HepG2 (cell line): Measurements from ENCODE around the gene HTR3C. TPM values are rescaled to one million over a fixed set of nuclear protein-coding genes. Genes with fewer than 3 reads are reported as not detected.

Source experiments
- CREM ChIP-seq, 2 experiments: sonication (generic) in 1 of 2; formaldehyde crosslinking in 1 of 2; IDR thresholded peaks; 2 replicates each; pipeline versions ENCODE4 v1.4.0 to v1.6.1; 2016 to 2020; ENCODE audit warnings: antibody characterized with exemption in 1 of 2, mild to moderate bottlenecking in 1 of 2, missing genetic modification reagents in 1 of 2
- DMAP1 ChIP-seq: IDR thresholded peaks from 2 replicates; pipeline ENCODE4 v1.6.1; 2016
- HNRNPH1 ChIP-seq: fragments of 200-400 bp; formaldehyde crosslinking; optimal IDR thresholded peaks from 2 replicates; pipeline ENCODE3; 2017; ENCODE audit warnings: mild to moderate bottlenecking, low read depth, low read length
- MATR3 ChIP-seq: sonication (generic); formaldehyde crosslinking; IDR thresholded peaks from 2 replicates; pipeline ENCODE4 v1.4.0; 2020; ENCODE audit warnings: missing genetic modification reagents
- PAWR ChIP-seq: sonication (generic); formaldehyde crosslinking; IDR thresholded peaks from 2 replicates; pipeline ENCODE4 v1.4.0; 2020; ENCODE audit warnings: missing genetic modification reagents, mild to moderate bottlenecking, borderline replicate concordance
- RARA ChIP-seq: IDR thresholded peaks from 2 replicates; pipeline ENCODE4 v1.6.1; 2016; ENCODE audit warnings: missing genetic modification reagents, missing compliant biosample characterization
- RORA ChIP-seq: sonication (generic); formaldehyde crosslinking; IDR thresholded peaks from 2 replicates; pipeline ENCODE4 v1.5.0; 2020; ENCODE audit warnings: mild to moderate bottlenecking, missing genetic modification reagents, moderate library complexity
- SALL1 ChIP-seq: sonication (generic); formaldehyde crosslinking; IDR thresholded peaks from 2 replicates; pipeline ENCODE4 v1.8.0; 2022; ENCODE audit warnings: mild to moderate bottlenecking, missing genetic modification reagents
- SIN3A ChIP-seq: IDR thresholded peaks from 2 replicates; pipeline ENCODE4 v1.6.1; 2011; ENCODE audit warnings: low read depth, mild to moderate bottlenecking, control low read depth, low read length, borderline replicate concordance
- SSRP1 ChIP-seq: IDR thresholded peaks from 2 replicates; pipeline ENCODE4 v1.6.1; 2016; ENCODE audit warnings: control low read depth
- ZNF101 ChIP-seq: sonication (generic); formaldehyde crosslinking; IDR thresholded peaks from 2 replicates; pipeline ENCODE4 v1.4.0; 2020; ENCODE audit warnings: mild to moderate bottlenecking, low read depth, missing genetic modification reagents, borderline replicate concordance
- ZNF335 ChIP-seq: sonication (generic); formaldehyde crosslinking; IDR thresholded peaks from 2 replicates; pipeline ENCODE4 v1.4.0; 2020; ENCODE audit warnings: missing genetic modification reagents
- ZNF496 ChIP-seq: sonication (generic); formaldehyde crosslinking; IDR thresholded peaks from 2 replicates; pipeline ENCODE4 v1.8.1; 2023; ENCODE audit warnings: mild to moderate bottlenecking, moderate library complexity, missing genetic modification reagents; ENCODE audit not compliant: insufficient replicate concordance
- ZNF569 ChIP-seq: sonication (generic); formaldehyde crosslinking; IDR thresholded peaks from 2 replicates; pipeline ENCODE4 v1.5.0; 2020; ENCODE audit warnings: mild to moderate bottlenecking, missing genetic modification reagents, moderate library complexity, borderline replicate concordance
- polyA plus RNA-seq, 8 experiments: library from polyadenylated mRNA; depleted of rRNA in 3 of 8; stranded (reverse) in 7 of 8; unstranded in 1 of 8; fragments of >200 nt; fragmentation: Illumina TruSeq in 4 of 8; extraction: Trizol in 4 of 8; gene quantifications; 2 replicates each; pipeline versions ENCODE4 v1.2.1 to v1.2.3, GENCODE V29; 2011 to 2016; ENCODE audit warnings: low read depth in 4 of 8, missing spikeins in 1 of 8, mixed read lengths in 1 of 8; ENCODE audit not compliant: insufficient read depth in 1 of 8
- total RNA-seq, 5 experiments: library from RNA; depleted of rRNA; stranded (reverse); fragments of >200 nt; fragmentation: Illumina TruSeq; extraction: Trizol; gene quantifications; 2 replicates each; pipeline ENCODE4 v1.2.3, GENCODE V29; 2016; ENCODE audit warnings: low read depth in 1 of 5
- TF ChIP-seq, protein P1 (sequence below): IDR thresholded peaks from 2 replicates; pipeline ENCODE4 v1.6.1; 2016; ENCODE audit warnings: control low read depth
- TF ChIP-seq, protein P2 (sequence below): IDR thresholded peaks from 2 replicates; pipeline ENCODE4 v1.6.1; 2016; ENCODE audit warnings: missing compliant biosample characterization, missing genetic modification reagents, borderline replicate concordance
- TF ChIP-seq, protein P3 (sequence below): sonication (generic); formaldehyde crosslinking; IDR thresholded peaks from 2 replicates; pipeline ENCODE4 v1.8.1; 2023; ENCODE audit warnings: mild to moderate bottlenecking, missing genetic modification reagents
- TF ChIP-seq, protein P4 (sequence below): sonication (generic); formaldehyde crosslinking; IDR thresholded peaks from 2 replicates; pipeline ENCODE4 v1.4.0; 2020; ENCODE audit warnings: missing genetic modification reagents

The HTR3C gene
- total and polyA plus RNA-seq, 2 of the 13 experiments (the other 11 are each of a cell fraction or from before 2014, with no cell fraction given) = not detected

DNA sequence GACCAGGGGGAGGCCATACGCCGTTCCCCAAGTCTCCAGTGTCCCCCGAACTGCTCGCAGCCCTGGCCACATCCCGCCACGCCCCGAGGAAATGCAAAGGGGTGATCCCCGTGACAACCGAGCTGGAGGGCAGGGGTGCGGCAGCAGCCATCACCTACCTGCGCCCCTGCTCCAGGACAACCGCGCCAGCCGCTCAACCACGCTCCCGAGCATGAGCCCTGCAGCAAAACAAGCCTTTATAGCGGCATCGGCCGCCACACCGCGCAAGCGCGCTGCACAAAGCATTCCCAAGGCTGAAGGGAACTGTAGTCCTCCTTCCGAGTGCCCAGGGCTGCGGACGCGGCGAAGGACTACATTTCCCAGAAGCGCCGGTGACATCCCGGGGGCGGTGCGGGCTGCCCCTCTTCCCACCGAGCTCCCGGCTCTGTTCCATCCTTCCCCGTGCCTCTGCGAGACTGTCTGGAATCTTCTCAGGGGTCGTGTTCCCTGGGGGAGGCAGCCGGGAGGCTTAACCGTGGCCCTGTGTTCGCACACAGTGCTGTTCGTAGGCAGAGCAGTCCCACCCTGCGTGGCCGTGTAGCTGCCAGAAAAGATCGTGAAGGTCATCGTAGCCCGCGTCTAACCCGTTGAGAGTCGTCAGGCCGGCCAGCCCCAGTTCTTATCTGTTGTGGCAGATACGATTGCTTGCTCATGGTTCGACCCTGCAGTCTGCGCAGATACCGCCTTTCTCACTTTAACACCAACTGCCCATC is 35.0 kb upstream of the HTR3C start, which contains the start of gene ABCC5 (continued):
- TF ChIP-seq RORA (no peak), HNRNPH1 (no peak), ZNF569 (CRISPR knock-in tag) (no peak), SIN3A (peak; percentile 47; the same call in 1 of the 2 replicates), CREM (IDR thresholded peaks at IDR 0.05) (peak; percentile 86), CREM (CRISPR knock-in tag; IDR thresholded peaks at IDR 0.05) (no peak), SALL1 (CRISPR knock-in tag) (peak; percentile 49), RARA (CRISPR knock-in tag) (no peak; the same call in 1 of the 2 replicates), SSRP1 (no peak), ZNF335 (CRISPR knock-in tag) (peak; percentile 41; the same call in 1 of the 2 replicates), ZNF496 (CRISPR knock-in tag) (no peak), MATR3 (0 out of 2 replicates have a peak, but pooled peaks have one; percentile 5), PAWR (CRISPR knock-in tag) (no peak), ZNF101 (CRISPR knock-in tag) (no peak), DMAP1 (CRISPR knock-in tag) (peak; percentile 43)
- TF ChIP-seq, protein P1, sequence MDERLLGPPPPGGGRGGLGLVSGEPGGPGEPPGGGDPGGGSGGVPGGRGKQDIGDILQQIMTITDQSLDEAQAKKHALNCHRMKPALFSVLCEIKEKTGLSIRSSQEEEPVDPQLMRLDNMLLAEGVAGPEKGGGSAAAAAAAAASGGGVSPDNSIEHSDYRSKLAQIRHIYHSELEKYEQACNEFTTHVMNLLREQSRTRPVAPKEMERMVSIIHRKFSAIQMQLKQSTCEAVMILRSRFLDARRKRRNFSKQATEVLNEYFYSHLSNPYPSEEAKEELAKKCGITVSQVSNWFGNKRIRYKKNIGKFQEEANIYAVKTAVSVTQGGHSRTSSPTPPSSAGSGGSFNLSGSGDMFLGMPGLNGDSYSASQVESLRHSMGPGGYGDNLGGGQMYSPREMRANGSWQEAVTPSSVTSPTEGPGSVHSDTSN = no peak
- TF ChIP-seq, protein P2, sequence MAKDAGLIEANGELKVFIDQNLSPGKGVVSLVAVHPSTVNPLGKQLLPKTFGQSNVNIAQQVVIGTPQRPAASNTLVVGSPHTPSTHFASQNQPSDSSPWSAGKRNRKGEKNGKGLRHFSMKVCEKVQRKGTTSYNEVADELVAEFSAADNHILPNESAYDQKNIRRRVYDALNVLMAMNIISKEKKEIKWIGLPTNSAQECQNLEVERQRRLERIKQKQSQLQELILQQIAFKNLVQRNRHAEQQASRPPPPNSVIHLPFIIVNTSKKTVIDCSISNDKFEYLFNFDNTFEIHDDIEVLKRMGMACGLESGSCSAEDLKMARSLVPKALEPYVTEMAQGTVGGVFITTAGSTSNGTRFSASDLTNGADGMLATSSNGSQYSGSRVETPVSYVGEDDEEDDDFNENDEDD (CRISPR knock-in tag) = peak; percentile 13; the same call in 1 of the 2 replicates
- TF ChIP-seq, protein P3, sequence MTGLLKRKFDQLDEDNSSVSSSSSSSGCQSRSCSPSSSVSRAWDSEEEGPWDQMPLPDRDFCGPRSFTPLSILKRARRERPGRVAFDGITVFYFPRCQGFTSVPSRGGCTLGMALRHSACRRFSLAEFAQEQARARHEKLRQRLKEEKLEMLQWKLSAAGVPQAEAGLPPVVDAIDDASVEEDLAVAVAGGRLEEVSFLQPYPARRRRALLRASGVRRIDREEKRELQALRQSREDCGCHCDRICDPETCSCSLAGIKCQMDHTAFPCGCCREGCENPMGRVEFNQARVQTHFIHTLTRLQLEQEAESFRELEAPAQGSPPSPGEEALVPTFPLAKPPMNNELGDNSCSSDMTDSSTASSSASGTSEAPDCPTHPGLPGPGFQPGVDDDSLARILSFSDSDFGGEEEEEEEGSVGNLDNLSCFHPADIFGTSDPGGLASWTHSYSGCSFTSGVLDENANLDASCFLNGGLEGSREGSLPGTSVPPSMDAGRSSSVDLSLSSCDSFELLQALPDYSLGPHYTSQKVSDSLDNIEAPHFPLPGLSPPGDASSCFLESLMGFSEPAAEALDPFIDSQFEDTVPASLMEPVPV = peak; percentile 34; the same call in 1 of the 2 replicates
- TF ChIP-seq, protein P4, sequence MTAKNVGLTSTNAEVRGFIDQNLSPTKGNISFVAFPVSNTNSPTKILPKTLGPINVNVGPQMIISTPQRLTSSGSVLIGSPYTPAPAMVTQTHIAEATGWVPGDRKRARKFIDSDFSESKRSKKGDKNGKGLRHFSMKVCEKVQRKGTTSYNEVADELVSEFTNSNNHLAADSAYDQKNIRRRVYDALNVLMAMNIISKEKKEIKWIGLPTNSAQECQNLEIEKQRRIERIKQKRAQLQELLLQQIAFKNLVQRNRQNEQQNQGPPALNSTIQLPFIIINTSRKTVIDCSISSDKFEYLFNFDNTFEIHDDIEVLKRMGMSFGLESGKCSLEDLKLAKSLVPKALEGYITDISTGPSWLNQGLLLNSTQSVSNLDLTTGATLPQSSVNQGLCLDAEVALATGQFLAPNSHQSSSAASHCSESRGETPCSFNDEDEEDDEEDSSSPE (CRISPR knock-in tag) = peak; percentile 45; the same call in 1 of the 2 replicates
